ENCODE data around the gene ENO4. TPM values are rescaled to one million over a fixed set of nuclear protein-coding genes. Genes with fewer than 3 reads are reported as not detected.

The ENO4 gene
- total RNA-seq, 1 experiment from 2014 or later: not detected

- H3K27me3 Mint-ChIP-seq (ENCODE audit: insufficient read depth, unreplicated experiment): peaks cover 2% of the 10 kb centered on the region
- Histone ChIP-seq H3K27me3 (replicated peaks; ENCODE audit: control insufficient read depth, insufficient read depth, low read length) (no peaks in the 10 kb centered on the region), H3K4me3 (ENCODE audit: low read depth, low read length) (no peak overlapping the region), H3K36me3 (ENCODE audit: control insufficient read depth, insufficient read depth, low read length) (no peaks in the 10 kb centered on the region), H3K4me1 (no peaks in the 10 kb centered on the region; the same call in 1 of the 2 replicates), H3K9me3 (no peaks in the 10 kb centered on the region)
- no peak for DNase-seq
- TF ChIP-seq, protein P1, sequence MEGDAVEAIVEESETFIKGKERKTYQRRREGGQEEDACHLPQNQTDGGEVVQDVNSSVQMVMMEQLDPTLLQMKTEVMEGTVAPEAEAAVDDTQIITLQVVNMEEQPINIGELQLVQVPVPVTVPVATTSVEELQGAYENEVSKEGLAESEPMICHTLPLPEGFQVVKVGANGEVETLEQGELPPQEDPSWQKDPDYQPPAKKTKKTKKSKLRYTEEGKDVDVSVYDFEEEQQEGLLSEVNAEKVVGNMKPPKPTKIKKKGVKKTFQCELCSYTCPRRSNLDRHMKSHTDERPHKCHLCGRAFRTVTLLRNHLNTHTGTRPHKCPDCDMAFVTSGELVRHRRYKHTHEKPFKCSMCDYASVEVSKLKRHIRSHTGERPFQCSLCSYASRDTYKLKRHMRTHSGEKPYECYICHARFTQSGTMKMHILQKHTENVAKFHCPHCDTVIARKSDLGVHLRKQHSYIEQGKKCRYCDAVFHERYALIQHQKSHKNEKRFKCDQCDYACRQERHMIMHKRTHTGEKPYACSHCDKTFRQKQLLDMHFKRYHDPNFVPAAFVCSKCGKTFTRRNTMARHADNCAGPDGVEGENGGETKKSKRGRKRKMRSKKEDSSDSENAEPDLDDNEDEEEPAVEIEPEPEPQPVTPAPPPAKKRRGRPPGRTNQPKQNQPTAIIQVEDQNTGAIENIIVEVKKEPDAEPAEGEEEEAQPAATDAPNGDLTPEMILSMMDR (IDR thresholded peaks at IDR 0.05; ENCODE audit: insufficient read depth in 1 of 2, low read depth in 1 of 2, low read length in 1 of 2, severe bottlenecking in 1 of 2, unreplicated experiment in 1 of 2): no peak
- no peak overlapping the region for H3K27ac Mint-ChIP-seq (ENCODE audit: unreplicated experiment)
- intact Hi-C loops (cut with micrococcal nuclease; ENCODE audit: unreplicated experiment): no loop called here
- no peaks in the 10 kb centered on the region for H3K9me3 Mint-ChIP-seq (ENCODE audit: unreplicated experiment)
- H3K4me3 Mint-ChIP-seq (ENCODE audit: unreplicated experiment): peak overlapping the region; percentile 62
- H3K36me3 Mint-ChIP-seq (ENCODE audit: insufficient read depth, unreplicated experiment): no peaks in the 10 kb centered on the region
- CTCF ChIA-PET: interaction anchor here (1.3 kb wide), 1 partner anchor 13 kb away, joined by 4 read pairs; no protein-coding TSS in a partner anchor
- no TSS peak for BruUV-seq (replicated peaks)
- POLR2A ChIA-PET: no interaction called here
- H3K4me1 Mint-ChIP-seq (ENCODE audit: low read depth, unreplicated experiment): peaks cover 16% of the 10 kb centered on the region
Observed at GRCh38 chr10:116810120-116810500, 39.2 kb upstream of the ENO4 start.

- H3K27ac Mint-ChIP-seq (ENCODE audit: unreplicated experiment): no peak overlapping the region
- no peaks in the 10 kb centered on the region for H3K36me3 Mint-ChIP-seq (ENCODE audit: insufficient read depth, unreplicated experiment)
- intact Hi-C loops (cut with micrococcal nuclease; ENCODE audit: unreplicated experiment): no loop called here
- Histone ChIP-seq H3K4me1 (no peaks in the 10 kb centered on the region; the same call in 1 of the 2 replicates), H3K4me3 (ENCODE audit: low read depth, low read length) (no peak overlapping the region), H3K36me3 (ENCODE audit: control insufficient read depth, insufficient read depth, low read length) (no peaks in the 10 kb centered on the region), H3K9me3 (no peaks in the 10 kb centered on the region), H3K27me3 (replicated peaks; ENCODE audit: control insufficient read depth, insufficient read depth, low read length) (no peaks in the 10 kb centered on the region)
- ChIA-PET POLR2A (no interaction called here), CTCF (no interaction called here)
- peaks cover 16% of the 10 kb centered on the region for H3K4me1 Mint-ChIP-seq (ENCODE audit: low read depth, unreplicated experiment)
- H3K27me3 Mint-ChIP-seq (ENCODE audit: insufficient read depth, unreplicated experiment): peaks cover 2% of the 10 kb centered on the region
- TF ChIP-seq, protein P1 (IDR thresholded peaks at IDR 0.05; ENCODE audit: insufficient read depth in 1 of 2, low read depth in 1 of 2, low read length in 1 of 2, severe bottlenecking in 1 of 2, unreplicated experiment in 1 of 2): no peak
- H3K9me3 Mint-ChIP-seq (ENCODE audit: unreplicated experiment): no peaks in the 10 kb centered on the region
- DNase-seq: no peak
- no TSS peak for BruUV-seq (replicated peaks)
- H3K4me3 Mint-ChIP-seq (ENCODE audit: unreplicated experiment): no peak overlapping the region
Observed at GRCh38 chr10:116810895-116811294, 38.4 kb upstream of the ENO4 start.

- ChIA-PET POLR2A (no interaction called here), CTCF (no interaction called here)
- Mint-ChIP-seq H3K4me3 (ENCODE audit: unreplicated experiment) (no peak overlapping the region), H3K9me3 (ENCODE audit: unreplicated experiment) (no peaks in the 10 kb centered on the region), H3K36me3 (ENCODE audit: insufficient read depth, unreplicated experiment) (no peaks in the 10 kb centered on the region), H3K27ac (ENCODE audit: unreplicated experiment) (no peak overlapping the region), H3K4me1 (ENCODE audit: low read depth, unreplicated experiment) (peaks cover 16% of the 10 kb centered on the region), H3K27me3 (ENCODE audit: insufficient read depth, unreplicated experiment) (peaks cover under 1% of the 10 kb centered on the region)
- TF ChIP-seq, protein P1 (IDR thresholded peaks at IDR 0.05; ENCODE audit: insufficient read depth in 1 of 2, low read depth in 1 of 2, low read length in 1 of 2, severe bottlenecking in 1 of 2, unreplicated experiment in 1 of 2): no peak
- Histone ChIP-seq H3K9me3 (no peaks in the 10 kb centered on the region), H3K36me3 (ENCODE audit: control insufficient read depth, insufficient read depth, low read length) (no peaks in the 10 kb centered on the region), H3K4me1 (no peaks in the 10 kb centered on the region; the same call in 1 of the 2 replicates), H3K27me3 (replicated peaks; ENCODE audit: control insufficient read depth, insufficient read depth, low read length) (no peaks in the 10 kb centered on the region), H3K4me3 (ENCODE audit: low read depth, low read length) (no peak overlapping the region)
- intact Hi-C loops (cut with micrococcal nuclease; ENCODE audit: unreplicated experiment): no loop called here
- BruUV-seq (replicated peaks): no TSS peak
- DNase-seq: no peak
Observed at GRCh38 chr10:116811691-116812090, 37.6 kb upstream of the ENO4 start.
